Endothelial cell of umbilical vein (primary cell): ENCODE results near the gene SRPK1. TPM values are rescaled to one million over a fixed set of nuclear protein-coding genes. Genes with fewer than 3 reads are reported as not detected.

Experiments used
- BruUV-seq: library from RNA; stranded (reverse); fragments of 400-500 nt; replicated peaks from 2 replicates; lab custom pipeline; 2021; lab: Mats Ljungman, UMichigan
- CTCF ChIA-PET: fragments of 300-600, 350-600 bp; sonication (Branson Sonifier 250); formaldehyde crosslinking; loops from one replicate; lab custom pipeline; 2021; ENCODE audit warnings: antibody characterized with exemption, inconsistent platforms; lab: Charles Lee
- POLR2A ChIA-PET: fragments of 300-600, 350-600 bp; sonication (Branson Sonifier 250); formaldehyde crosslinking; loops from one replicate; lab custom pipeline; 2021; ENCODE audit warnings: antibody characterized with exemption, inconsistent platforms; lab: Charles Lee
- DNase-seq: peaks from one replicate; pipeline ENCODE4 v3.0.0-alpha.2; 2011; ENCODE audit warnings: low read depth, low spot score
- FAIRE-seq: peaks from 2 replicates; lab custom pipeline; 2011; peaks lifted over from hg19 to GRCh38; lab: Jason Lieb, UNC
- H2AFZ ChIP-seq: 2 replicates; pipeline ENCODE4 v1.6.0; 2012; ENCODE audit warnings: low read depth, low read length, control low read depth, inconsistent platforms
- H3K27ac ChIP-seq: 2 replicates; pipeline ENCODE4 v1.5.1; 2011; ENCODE audit warnings: low read depth, mild to moderate bottlenecking, control low read depth, low read length, moderate library complexity; ENCODE audit not compliant: insufficient read depth
- H3K27me3 ChIP-seq, 2 experiments: 2 replicates each; pipeline versions ENCODE4 v1.6.0 to v1.6.1; 2011; ENCODE audit warnings: low read length in 2 of 2, mixed read lengths in 1 of 2; ENCODE audit not compliant: control insufficient read depth in 2 of 2, insufficient read depth in 2 of 2
- H3K36me3 ChIP-seq, 2 experiments: 2 replicates in 1 of 2; 3 replicates in 1 of 2; pipeline ENCODE4 v1.5.1; 2011; ENCODE audit warnings: low read length in 2 of 2, mild to moderate bottlenecking in 1 of 2, moderate library complexity in 1 of 2; ENCODE audit not compliant: control insufficient read depth in 2 of 2, insufficient read depth in 2 of 2; ENCODE audit errors: extremely low read depth in 1 of 2
- H3K4me1 ChIP-seq: 3 replicates; pipeline ENCODE4 v1.5.1; 2011; ENCODE audit warnings: mild to moderate bottlenecking, low read length; ENCODE audit not compliant: control insufficient read depth, insufficient read depth; ENCODE audit errors: extremely low read depth
- H3K4me2 ChIP-seq: 2 replicates; pipeline ENCODE4 v1.6.1; 2011; ENCODE audit warnings: low read length, control low read depth, mixed read lengths; ENCODE audit not compliant: insufficient read depth
- H3K4me3 ChIP-seq, 3 experiments: fragments of 200-600 bp in 1 of 3; sonication (generic), shearing (Covaris generic) in 1 of 3; replicated peaks in 1 of 3; 2 replicates each; pipeline ENCODE4 v1.5.1; 2011 to 2016; ENCODE audit warnings: control low read depth in 3 of 3, low read length in 3 of 3, mild to moderate bottlenecking in 2 of 3, inconsistent platforms in 1 of 3, low read depth in 1 of 3, moderate library complexity in 1 of 3; ENCODE audit not compliant: insufficient read depth in 1 of 3
- H3K79me2 ChIP-seq: 2 replicates; pipeline ENCODE4 v1.6.0; 2012; ENCODE audit warnings: low read length, inconsistent platforms; ENCODE audit not compliant: control insufficient read depth, insufficient read depth
- H3K9ac ChIP-seq: replicated peaks from 2 replicates; pipeline ENCODE3; 2011; ENCODE audit warnings: low read length, control low read depth; ENCODE audit not compliant: insufficient read depth; ENCODE audit errors: extremely low read depth
- H3K9me1 ChIP-seq: replicated peaks from 3 replicates; pipeline ENCODE4 v1.6.0; 2011; ENCODE audit warnings: mild to moderate bottlenecking, low read length; ENCODE audit not compliant: control insufficient read depth, insufficient read depth; ENCODE audit errors: extremely low read depth
- H3K9me3 ChIP-seq: replicated peaks from 2 replicates; pipeline ENCODE4 v1.5.1; 2012; ENCODE audit warnings: low read length, inconsistent platforms; ENCODE audit not compliant: control insufficient read depth, insufficient read depth
- H4K20me1 ChIP-seq: replicated peaks from 2 replicates; pipeline ENCODE3; 2011; ENCODE audit warnings: mild to moderate bottlenecking, low read length; ENCODE audit not compliant: control insufficient read depth, insufficient read depth; ENCODE audit errors: extremely low read depth
- EZH2 ChIP-seq: IDR thresholded peaks from 2 replicates; pipeline ENCODE4 v1.6.1; 2012; ENCODE audit warnings: borderline replicate concordance, low read depth, mild to moderate bottlenecking, moderate library complexity, low read length, inconsistent platforms; ENCODE audit not compliant: severe bottlenecking
- FOS ChIP-seq: IDR thresholded peaks from 2 replicates; pipeline ENCODE4 v1.6.1; 2011; ENCODE audit warnings: mild to moderate bottlenecking, low read length, moderate library complexity, borderline replicate concordance; ENCODE audit not compliant: insufficient read depth
- GATA2 ChIP-seq: IDR thresholded peaks from 2 replicates; pipeline ENCODE4 v1.7.0; 2011; ENCODE audit warnings: low read depth, mild to moderate bottlenecking, moderate library complexity, mixed read lengths, low read length; ENCODE audit not compliant: insufficient read length, insufficient read depth
- JUN ChIP-seq: IDR thresholded peaks from 2 replicates; pipeline ENCODE4 v1.6.1; 2011; ENCODE audit warnings: borderline replicate concordance, low read depth; ENCODE audit not compliant: insufficient read length, insufficient read depth
- MYC ChIP-seq: IDR thresholded peaks from one replicate; pipeline ENCODE4 v1.6.1; 2011; ENCODE audit warnings: mild to moderate bottlenecking, low read depth, low read length
- POLR2A ChIP-seq: IDR thresholded peaks from 2 replicates; pipeline ENCODE4 v1.6.1; 2012; ENCODE audit warnings: low read depth, mild to moderate bottlenecking, control low read depth, low read length
- POLR2AphosphoS5 ChIP-seq: IDR thresholded peaks from 2 replicates; pipeline ENCODE4 v1.6.1; 2012; ENCODE audit warnings: low read depth, mild to moderate bottlenecking, control low read depth, low read length, moderate library complexity; ENCODE audit not compliant: insufficient read depth
- dilution Hi-C: fragments of 300-500 bp; cut with MboI; formaldehyde crosslinking; loops from one replicate; pipeline ENCODE4 v1.15.0; 2019; ENCODE audit warnings: low sequenced_read_pairs; ENCODE audit not compliant: extremely low pct_ligation_motif_present
- intact Hi-C: fragments of 100-400 bp; cut with micrococcal nuclease; formaldehyde crosslinking; loops from one replicate; pipeline ENCODE4 v1.10.0; 2022
- polyA plus RNA-seq, 4 experiments: library from polyadenylated mRNA; depleted of rRNA in 3 of 4; stranded (reverse) in 3 of 4; unstranded in 1 of 4; fragments of >200 nt; gene quantifications; 2 replicates each; pipeline versions ENCODE4 v1.2.1 to v1.2.3, GENCODE V29; 2011 to 2012; ENCODE audit warnings: missing spikeins in 1 of 4
- total RNA-seq: library from RNA; stranded (reverse); gene quantifications from 2 replicates; pipeline ENCODE4 v1.2.3, GENCODE V29; 2021
- TF ChIP-seq, protein P1 (sequence below), 2 donors: IDR thresholded peaks; 1 replicate in 1 of 2; 2 replicates in 1 of 2; pipeline ENCODE4 v1.5.1; 2011; ENCODE audit warnings: low read length in 2 of 2, mild to moderate bottlenecking in 2 of 2, moderate library complexity in 2 of 2, control low read depth in 1 of 2, inconsistent platforms in 1 of 2, low read depth in 1 of 2; ENCODE audit not compliant: insufficient read depth in 1 of 2; ENCODE audit errors: extremely low read depth in 1 of 2
- TF ChIP-seq, protein P2 (sequence below): IDR thresholded peaks from 2 replicates; pipeline ENCODE4 v1.6.1; 2011; ENCODE audit not compliant: insufficient read depth, insufficient read length

SRPK1 gene
- total and polyA plus RNA-seq, 2 donors (not counting 3 experiments of a cell fraction or from before 2014, with no cell fraction given), result 18.9 to 72.7 TPM

DNA sequence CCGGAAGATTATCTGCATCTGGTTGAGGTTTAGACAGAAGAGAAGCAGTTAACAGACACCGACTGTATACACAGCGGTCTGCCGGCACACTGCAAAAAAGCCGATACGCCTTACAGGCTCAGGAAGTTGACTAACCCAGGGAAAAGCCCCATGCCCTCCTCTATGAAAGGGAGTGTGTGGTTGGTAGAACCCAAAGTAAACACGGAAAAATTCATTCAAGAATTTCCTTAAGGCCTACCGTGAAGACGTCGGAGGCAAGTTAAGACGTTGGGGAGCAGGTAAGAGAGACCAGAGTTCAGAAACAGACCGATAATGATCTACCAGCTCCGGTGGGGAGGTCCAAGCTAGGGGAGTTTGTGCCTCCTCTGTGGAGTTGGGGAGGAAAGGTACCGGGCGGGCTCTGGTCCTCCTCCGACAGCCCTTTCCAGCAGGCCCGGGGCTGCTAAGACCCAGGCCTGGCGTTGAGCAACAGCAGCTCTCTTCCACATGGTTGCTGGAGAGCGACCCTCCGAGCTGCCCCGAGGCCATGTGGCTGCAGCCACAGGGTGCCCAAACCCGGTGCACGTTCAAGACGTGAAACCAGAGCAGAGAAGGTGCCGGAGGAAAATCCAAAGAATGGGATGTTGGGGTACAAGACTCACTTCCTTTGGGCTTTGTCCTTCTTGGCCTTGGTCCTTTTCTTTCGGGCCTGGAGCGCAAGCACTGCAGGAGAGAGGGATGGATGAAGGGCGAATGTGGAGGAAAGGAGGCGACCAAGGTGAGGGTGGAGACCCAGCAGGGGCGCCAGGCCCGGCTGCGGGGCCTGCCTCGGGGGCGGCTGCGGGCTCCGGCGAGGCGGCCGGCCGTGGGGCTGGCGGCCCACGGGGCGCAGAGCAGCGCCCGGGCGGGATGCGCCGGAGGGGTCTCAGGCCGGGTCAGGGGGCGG lies 809 bp downstream of the SRPK1 start:
- peak overlapping the region; percentile 36 to 96 (median 83) for H3K4me3 ChIP-seq
- H3K4me1 ChIP-seq, result peaks cover 25% of the 10 kb centered on the region
- CTCF ChIA-PET, result interaction anchor here (1.2 kb wide), 1 partner anchor 106 kb away, joined by 3 read pairs; no protein-coding TSS in a partner anchor
- POLR2A ChIA-PET, result no interaction called here
- no peaks in the 10 kb centered on the region for H3K9me3 ChIP-seq
- FAIRE-seq, result peak; percentile 84
- dilution Hi-C loops (no loop called here), intact Hi-C loops (loop anchor here (2.0 kb wide), 2 partner anchors 35 to 107 kb away; partner anchors contain the start of gene MAPK14)
- peak overlapping the region; percentile 6 for H2AFZ ChIP-seq
- no peaks in the 10 kb centered on the region for H3K36me3 ChIP-seq
- peak overlapping the region; percentile 92 for H3K4me2 ChIP-seq
- H3K79me2 ChIP-seq, result peaks cover 44% of the 10 kb centered on the region
- no peaks in the 10 kb centered on the region for H3K27me3 ChIP-seq
- BruUV-seq, result TSS peak; percentile 26
- H3K27ac ChIP-seq, result peak overlapping the region; percentile 27
- DNase-seq, result peak; percentile 90
- H3K9me1 ChIP-seq, result no peaks in the 10 kb centered on the region
- H4K20me1 ChIP-seq, result no peaks in the 10 kb centered on the region
- TF ChIP-seq GATA2, result peak; percentile 17
- TF ChIP-seq, protein P1, sequence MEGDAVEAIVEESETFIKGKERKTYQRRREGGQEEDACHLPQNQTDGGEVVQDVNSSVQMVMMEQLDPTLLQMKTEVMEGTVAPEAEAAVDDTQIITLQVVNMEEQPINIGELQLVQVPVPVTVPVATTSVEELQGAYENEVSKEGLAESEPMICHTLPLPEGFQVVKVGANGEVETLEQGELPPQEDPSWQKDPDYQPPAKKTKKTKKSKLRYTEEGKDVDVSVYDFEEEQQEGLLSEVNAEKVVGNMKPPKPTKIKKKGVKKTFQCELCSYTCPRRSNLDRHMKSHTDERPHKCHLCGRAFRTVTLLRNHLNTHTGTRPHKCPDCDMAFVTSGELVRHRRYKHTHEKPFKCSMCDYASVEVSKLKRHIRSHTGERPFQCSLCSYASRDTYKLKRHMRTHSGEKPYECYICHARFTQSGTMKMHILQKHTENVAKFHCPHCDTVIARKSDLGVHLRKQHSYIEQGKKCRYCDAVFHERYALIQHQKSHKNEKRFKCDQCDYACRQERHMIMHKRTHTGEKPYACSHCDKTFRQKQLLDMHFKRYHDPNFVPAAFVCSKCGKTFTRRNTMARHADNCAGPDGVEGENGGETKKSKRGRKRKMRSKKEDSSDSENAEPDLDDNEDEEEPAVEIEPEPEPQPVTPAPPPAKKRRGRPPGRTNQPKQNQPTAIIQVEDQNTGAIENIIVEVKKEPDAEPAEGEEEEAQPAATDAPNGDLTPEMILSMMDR (IDR thresholded peaks at IDR 0.05; ENCODE audit: extremely low read depth in 1 of 2, insufficient read depth in 1 of 2, low read depth in 1 of 2, low read length in 2 of 2), result no peak
- peak; percentile 83 for TF ChIP-seq FOS
- no peak for TF ChIP-seq MYC
- no peak for TF ChIP-seq JUN
- peak; percentile 39 for TF ChIP-seq POLR2A
- TF ChIP-seq EZH2, result no peak
- TF ChIP-seq, protein P2, sequence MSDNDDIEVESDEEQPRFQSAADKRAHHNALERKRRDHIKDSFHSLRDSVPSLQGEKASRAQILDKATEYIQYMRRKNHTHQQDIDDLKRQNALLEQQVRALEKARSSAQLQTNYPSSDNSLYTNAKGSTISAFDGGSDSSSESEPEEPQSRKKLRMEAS, result no peak
- peak; percentile 63 for TF ChIP-seq POLR2AphosphoS5
- H3K9ac ChIP-seq, result peak overlapping the region; percentile 63
